HCT116 (cell line): ENCODE data around the gene APP.

Source experiments
- EZH2 ChIP-seq: fragments of 200-600 bp; sonication (generic); IDR thresholded peaks from 2 replicates; pipeline ENCODE4 v1.6.1; 2017; ENCODE audit warnings: antibody characterized with exemption, mixed run types
- FOSL1 ChIP-seq: IDR thresholded peaks from 2 replicates; pipeline ENCODE4 v1.6.1; 2012; ENCODE audit warnings: low read depth
- JUND ChIP-seq: IDR thresholded peaks from 2 replicates; pipeline ENCODE4 v1.6.1; 2012
- POLR2A ChIP-seq: IDR thresholded peaks from 2 replicates; pipeline ENCODE4 v1.7.0; 2011; ENCODE audit warnings: borderline replicate concordance; ENCODE audit not compliant: insufficient read depth, insufficient read length; ENCODE audit errors: extremely low read depth
- POLR2AphosphoS5 ChIP-seq: IDR thresholded peaks from 2 replicates; pipeline ENCODE4 v1.6.1; 2011; ENCODE audit warnings: mild to moderate bottlenecking, low read depth, low read length, moderate library complexity
- YY1 ChIP-seq: IDR thresholded peaks from 2 replicates; pipeline ENCODE4 v1.6.1; 2011; ENCODE audit warnings: low read length, low read depth, moderate library complexity, mild to moderate bottlenecking; ENCODE audit not compliant: insufficient replicate concordance; ENCODE audit errors: extremely low read depth
- ZFX ChIP-seq: fragments of 450-650 bp; IDR thresholded peaks from 2 replicates; pipeline ENCODE4 v1.6.1; 2017
- ZNF274 ChIP-seq: fragments of 200-500 bp; sonication (Bioruptor generic); IDR thresholded peaks from 2 replicates; pipeline ENCODE4 v1.6.1; 2014; ENCODE audit warnings: mild to moderate bottlenecking, low read depth, low read length, inconsistent platforms
- TF ChIP-seq, protein P1 (sequence below), 3 experiments: fragments of 200-600 bp in 1 of 3; sonication (generic) in 1 of 3; IDR thresholded peaks in 2 of 3; conservative IDR thresholded peaks in 1 of 3; 2 replicates each; pipeline ENCODE4 v1.5.1; 2012 to 2017; ENCODE audit warnings: low read depth in 2 of 3, low read length in 2 of 3, antibody characterized with exemption in 1 of 3, borderline replicate concordance in 1 of 3, control low read depth in 1 of 3, mild to moderate bottlenecking in 1 of 3, mixed read lengths in 1 of 3, mixed run types in 1 of 3, moderate library complexity in 1 of 3; ENCODE audit not compliant: insufficient read depth in 1 of 3

DNA sequence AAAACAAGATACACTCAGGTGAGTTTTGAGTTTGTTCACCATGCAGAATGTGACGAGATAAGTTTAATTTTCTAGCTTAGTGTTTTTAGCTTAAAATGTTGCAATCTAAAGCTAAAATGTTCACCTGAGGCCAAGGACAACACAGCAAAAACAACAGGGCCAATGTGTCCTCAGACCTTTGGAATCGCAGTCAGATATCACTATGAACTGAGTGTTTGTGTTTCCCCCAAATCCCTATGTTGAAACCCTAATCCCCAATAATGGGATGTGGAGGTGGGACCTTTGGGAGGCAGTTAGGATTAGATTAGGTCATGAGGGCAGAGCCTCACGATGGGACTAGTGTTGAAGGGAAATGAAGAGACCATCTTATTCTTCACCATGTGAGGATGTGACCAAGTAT lies 291.4 kb downstream of the APP start:
- TF ChIP-seq POLR2A (no peak), EZH2 (no peak), ZNF274 (no peak), JUND (no peak), ZFX (no peak), YY1 (no peak), POLR2AphosphoS5 (no peak), FOSL1 (no peak)
- TF ChIP-seq, protein P1, sequence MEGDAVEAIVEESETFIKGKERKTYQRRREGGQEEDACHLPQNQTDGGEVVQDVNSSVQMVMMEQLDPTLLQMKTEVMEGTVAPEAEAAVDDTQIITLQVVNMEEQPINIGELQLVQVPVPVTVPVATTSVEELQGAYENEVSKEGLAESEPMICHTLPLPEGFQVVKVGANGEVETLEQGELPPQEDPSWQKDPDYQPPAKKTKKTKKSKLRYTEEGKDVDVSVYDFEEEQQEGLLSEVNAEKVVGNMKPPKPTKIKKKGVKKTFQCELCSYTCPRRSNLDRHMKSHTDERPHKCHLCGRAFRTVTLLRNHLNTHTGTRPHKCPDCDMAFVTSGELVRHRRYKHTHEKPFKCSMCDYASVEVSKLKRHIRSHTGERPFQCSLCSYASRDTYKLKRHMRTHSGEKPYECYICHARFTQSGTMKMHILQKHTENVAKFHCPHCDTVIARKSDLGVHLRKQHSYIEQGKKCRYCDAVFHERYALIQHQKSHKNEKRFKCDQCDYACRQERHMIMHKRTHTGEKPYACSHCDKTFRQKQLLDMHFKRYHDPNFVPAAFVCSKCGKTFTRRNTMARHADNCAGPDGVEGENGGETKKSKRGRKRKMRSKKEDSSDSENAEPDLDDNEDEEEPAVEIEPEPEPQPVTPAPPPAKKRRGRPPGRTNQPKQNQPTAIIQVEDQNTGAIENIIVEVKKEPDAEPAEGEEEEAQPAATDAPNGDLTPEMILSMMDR (IDR thresholded peaks at IDR 0.05 in 2 of 3, conservative IDR thresholded peaks at IDR 0.05 in 1 of 3; ENCODE audit: borderline replicate concordance in 1 of 3, insufficient read depth in 1 of 3, low read depth in 2 of 3, low read length in 2 of 3) = no peak
